PC-9 (cell line): ENCODE data around the gene LBX2. TPM values are rescaled to one million over a fixed set of nuclear protein-coding genes. Genes with fewer than 3 reads are reported as not detected.

Experiments
- BruUV-seq: library from RNA; stranded (reverse); fragments of 400-500 nt; replicated peaks from 2 replicates; lab custom pipeline; 2021; lab: Mats Ljungman, UMichigan
- CTCF ChIA-PET: fragments of 300-600 bp; sonication (Branson Sonifier 250); formaldehyde crosslinking; loops from one replicate; lab custom pipeline; 2022; ENCODE audit warnings: antibody characterized with exemption; lab: Charles Lee
- POLR2A ChIA-PET: fragments of 300-600 bp; sonication (Branson Sonifier 250); formaldehyde crosslinking; loops from one replicate; lab custom pipeline; 2022; ENCODE audit warnings: antibody characterized with exemption; ENCODE audit not compliant: unreplicated experiment; lab: Charles Lee
- DNase-seq, 2 experiments: peaks; one replicate each; pipeline versions ENCODE4 v3.0.0 to v3.0.0-alpha.2; 2015 to 2022; ENCODE audit warnings: mixed read lengths in 1 of 2
- H2AFZ ChIP-seq: fragments of 200-600 bp; sonication (generic); 2 replicates; pipeline ENCODE4 v1.8.1; 2017; ENCODE audit warnings: antibody characterized with exemption
- H3F3A ChIP-seq: fragments of 200-600 bp; sonication (generic); 2 replicates; pipeline ENCODE4 v1.8.1; 2017; ENCODE audit warnings: antibody characterized with exemption, mild to moderate bottlenecking, low read depth; ENCODE audit not compliant: insufficient read depth
- H3K27ac ChIP-seq: fragments of 200-600 bp; sonication (generic); 2 replicates; pipeline ENCODE4 v1.6.1; 2016; ENCODE audit warnings: mixed run types
- H3K27me3 ChIP-seq: fragments of 200-600 bp; sonication (generic); 2 replicates; pipeline ENCODE4 v1.6.1; 2016; ENCODE audit warnings: low read depth, mixed run types; ENCODE audit not compliant: insufficient read depth
- H3K36me3 ChIP-seq: fragments of 200-600 bp; sonication (generic); 2 replicates; pipeline ENCODE4 v1.6.1; 2016; ENCODE audit warnings: low read depth, mixed run types
- H3K4me1 ChIP-seq: fragments of 200-600 bp; sonication (generic); replicated peaks from 2 replicates; pipeline ENCODE4 v1.6.1; 2016; ENCODE audit warnings: mixed run types; ENCODE audit not compliant: insufficient read depth
- H3K4me2 ChIP-seq: fragments of 200-600 bp; sonication (generic); 2 replicates; pipeline ENCODE4 v1.6.1; 2017; ENCODE audit warnings: mixed run types
- H3K4me3 ChIP-seq: fragments of 200-600 bp; sonication (generic); 2 replicates; pipeline ENCODE4 v1.6.1; 2016; ENCODE audit warnings: mixed run types
- H3K79me2 ChIP-seq: fragments of 200-600 bp; sonication (generic); 2 replicates; pipeline ENCODE4 v1.6.1; 2017; ENCODE audit warnings: low read depth, mixed run types
- H3K9me2 ChIP-seq: fragments of 200-600 bp; sonication (generic); 2 replicates; pipeline ENCODE4 v1.8.1; 2017; ENCODE audit warnings: mild to moderate bottlenecking; ENCODE audit not compliant: insufficient read depth
- H3K9me3 ChIP-seq: fragments of 200-600 bp; sonication (generic); 2 replicates; pipeline ENCODE4 v1.8.1; 2016; ENCODE audit warnings: low read depth; ENCODE audit not compliant: insufficient read depth
- H4K20me1 ChIP-seq: fragments of 200-600 bp; sonication (generic); 2 replicates; pipeline ENCODE4 v1.8.1; 2017; ENCODE audit not compliant: insufficient read depth
- EZH2 ChIP-seq: fragments of 200-600 bp; sonication (generic); IDR thresholded peaks from 2 replicates; pipeline ENCODE4 v1.8.0; 2017; ENCODE audit warnings: antibody characterized with exemption, low read depth
- intact Hi-C: fragments of 100-400 bp; cut with micrococcal nuclease; formaldehyde crosslinking; loops from one replicate; pipeline ENCODE4 v1.10.0; 2022; ENCODE audit not compliant: unreplicated experiment
- total RNA-seq: library from RNA; stranded (reverse); gene quantifications from 2 replicates; pipeline ENCODE4 v1.2.3, GENCODE V29; 2021
- TF ChIP-seq, protein P1 (sequence below): fragments of 200-600 bp; sonication (generic); conservative IDR thresholded peaks from 2 replicates; pipeline ENCODE4 v1.6.1; 2017; ENCODE audit warnings: mixed run types, antibody characterized with exemption, mild to moderate bottlenecking, moderate library complexity

Gene LBX2
- total RNA-seq, 1 experiment from 2014 or later = 0.76 TPM

GRCh38 chr2:74524005-74524404, 24.6 kb upstream of the LBX2 start:
- H4K20me1 ChIP-seq = peaks cover 9% of the 10 kb centered on the region; the same call in 1 of the 2 replicates
- no peak for DNase-seq
- peaks cover 6% of the 10 kb centered on the region; the same call in 1 of the 2 replicates for H3F3A ChIP-seq
- intact Hi-C loops = no loop called here
- H3K27me3 ChIP-seq = no peaks in the 10 kb centered on the region
- no peaks in the 10 kb centered on the region for H3K9me3 ChIP-seq
- H3K36me3 ChIP-seq = peaks cover 18% of the 10 kb centered on the region
- no peaks in the 10 kb centered on the region for H3K9me2 ChIP-seq
- no TSS peak for BruUV-seq
- no peak overlapping the region for H3K4me2 ChIP-seq
- no peak overlapping the region for H2AFZ ChIP-seq
- H3K4me1 ChIP-seq = peaks cover 10% of the 10 kb centered on the region
- H3K4me3 ChIP-seq = no peak overlapping the region
- H3K27ac ChIP-seq = no peak overlapping the region
- peaks cover 23% of the 10 kb centered on the region for H3K79me2 ChIP-seq
- POLR2A ChIA-PET = no interaction called here
- TF ChIP-seq EZH2 = no peak
- TF ChIP-seq, protein P1, sequence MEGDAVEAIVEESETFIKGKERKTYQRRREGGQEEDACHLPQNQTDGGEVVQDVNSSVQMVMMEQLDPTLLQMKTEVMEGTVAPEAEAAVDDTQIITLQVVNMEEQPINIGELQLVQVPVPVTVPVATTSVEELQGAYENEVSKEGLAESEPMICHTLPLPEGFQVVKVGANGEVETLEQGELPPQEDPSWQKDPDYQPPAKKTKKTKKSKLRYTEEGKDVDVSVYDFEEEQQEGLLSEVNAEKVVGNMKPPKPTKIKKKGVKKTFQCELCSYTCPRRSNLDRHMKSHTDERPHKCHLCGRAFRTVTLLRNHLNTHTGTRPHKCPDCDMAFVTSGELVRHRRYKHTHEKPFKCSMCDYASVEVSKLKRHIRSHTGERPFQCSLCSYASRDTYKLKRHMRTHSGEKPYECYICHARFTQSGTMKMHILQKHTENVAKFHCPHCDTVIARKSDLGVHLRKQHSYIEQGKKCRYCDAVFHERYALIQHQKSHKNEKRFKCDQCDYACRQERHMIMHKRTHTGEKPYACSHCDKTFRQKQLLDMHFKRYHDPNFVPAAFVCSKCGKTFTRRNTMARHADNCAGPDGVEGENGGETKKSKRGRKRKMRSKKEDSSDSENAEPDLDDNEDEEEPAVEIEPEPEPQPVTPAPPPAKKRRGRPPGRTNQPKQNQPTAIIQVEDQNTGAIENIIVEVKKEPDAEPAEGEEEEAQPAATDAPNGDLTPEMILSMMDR = no peak
- CTCF ChIA-PET = no interaction called here

DNA sequence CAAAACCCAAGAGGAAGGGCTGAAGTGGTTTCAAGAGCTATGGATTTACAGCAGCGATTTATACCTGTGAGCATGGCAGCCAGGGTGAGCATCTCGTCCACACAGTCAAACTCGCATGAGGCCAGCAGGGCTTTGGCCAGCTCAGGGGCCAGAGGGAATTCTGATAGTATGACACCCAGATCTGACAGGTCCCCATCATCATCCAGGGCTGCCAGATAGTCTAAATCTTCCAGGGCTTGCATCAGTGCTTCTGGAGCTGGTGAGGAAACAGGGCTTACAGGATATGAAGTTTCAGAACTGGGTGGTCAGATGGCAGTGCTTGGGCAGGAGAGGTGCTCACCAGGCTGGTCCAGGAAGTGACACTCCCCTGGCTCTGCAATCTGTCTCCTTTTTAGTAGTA, 23.1 kb upstream of the LBX2 start:
- CTCF ChIA-PET = no interaction called here
- no TSS peak for BruUV-seq
- Histone ChIP-seq H3F3A (no peaks in the 10 kb centered on the region; the same call in 1 of the 2 replicates), H3K4me2 (no peak overlapping the region), H3K4me1 (no peaks in the 10 kb centered on the region; the same call in 1 of the 2 replicates), H2AFZ (no peak overlapping the region), H3K79me2 (peaks cover 8% of the 10 kb centered on the region), H3K9me3 (no peaks in the 10 kb centered on the region), H3K27me3 (no peaks in the 10 kb centered on the region), H3K36me3 (peaks cover 14% of the 10 kb centered on the region), H3K9me2 (no peaks in the 10 kb centered on the region), H3K4me3 (no peak overlapping the region), H3K27ac (no peak overlapping the region), H4K20me1 (no peaks in the 10 kb centered on the region)
- no peak for TF ChIP-seq EZH2
- TF ChIP-seq, protein P1 = no peak
- DNase-seq = no peak
- intact Hi-C loops = no loop called here
- POLR2A ChIA-PET = interaction anchor here (0.6 kb wide), 1 partner anchor 843 kb away, joined by 7 read pairs; no protein-coding TSS in a partner anchor

DNA sequence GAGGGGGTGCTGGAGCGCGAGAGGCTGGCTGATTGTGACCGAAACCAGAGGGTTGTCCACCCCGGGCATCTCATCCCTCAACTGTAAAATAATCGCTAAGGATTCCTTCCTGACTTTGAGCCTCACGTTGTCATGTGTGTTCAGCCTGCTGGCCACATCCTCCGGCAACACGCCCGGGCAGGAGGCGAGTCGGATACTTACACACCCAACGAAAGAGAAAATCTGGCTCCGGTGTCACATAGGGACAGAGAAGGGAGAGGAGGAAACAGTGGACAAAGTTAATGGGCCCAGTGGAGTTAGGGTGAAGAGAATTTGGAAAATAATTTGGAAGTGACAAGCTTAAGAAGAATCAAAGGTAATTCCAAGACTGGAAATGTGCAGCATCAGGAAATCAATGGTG, 17.2 kb upstream of the LBX2 start:
- intact Hi-C loops = no loop called here

More for the DNA sequence above, 17.2 kb upstream of the LBX2 start:
- BruUV-seq = no TSS peak
- TF ChIP-seq EZH2 = no peak
- TF ChIP-seq, protein P1 = no peak
- Histone ChIP-seq H3K4me2 (no peak overlapping the region), H3K9me3 (no peaks in the 10 kb centered on the region), H3K79me2 (no peaks in the 10 kb centered on the region), H3F3A (no peaks in the 10 kb centered on the region), H3K27me3 (no peaks in the 10 kb centered on the region), H3K4me3 (no peak overlapping the region), H3K4me1 (no peaks in the 10 kb centered on the region), H3K9me2 (no peaks in the 10 kb centered on the region), H4K20me1 (no peaks in the 10 kb centered on the region), H3K27ac (no peak overlapping the region), H2AFZ (no peak overlapping the region), H3K36me3 (no peaks in the 10 kb centered on the region)
- DNase-seq = no peak
- POLR2A ChIA-PET = no interaction called here
- CTCF ChIA-PET = no interaction called here
